Aorta (tissue), 5 donors: ENCODE measurements around the gene ZNF691. TPM values are rescaled to one million over a fixed set of nuclear protein-coding genes. Genes with fewer than 3 reads are reported as not detected.

Source experiments
- ATAC-seq: fragments of 200-7000 bp; cut with Tn5 transposase; one replicate; pipeline ENCODE4 v1.9.1; 2022; ENCODE audit warnings: moderate library complexity; ENCODE audit not compliant: low FRiP score
- DNase-seq, 2 donors: peaks; one replicate each; pipeline ENCODE4 v3.0.0-alpha.2; 2020
- H3K27ac ChIP-seq, 2 donors: one replicate each; pipeline ENCODE4 v1.5.1; 2013; ENCODE audit warnings: low read length in 2 of 2, mild to moderate bottlenecking in 2 of 2, moderate library complexity in 2 of 2, control low read depth in 1 of 2, inconsistent platforms in 1 of 2, low read depth in 1 of 2
- H3K27me3 ChIP-seq, 2 donors: one replicate each; pipeline ENCODE4 v1.6.1; 2013; ENCODE audit warnings: control low read depth in 1 of 2, low read length in 1 of 2, mild to moderate bottlenecking in 1 of 2, moderate library complexity in 1 of 2; ENCODE audit not compliant: insufficient read depth in 2 of 2, control insufficient read depth in 1 of 2
- H3K36me3 ChIP-seq, 2 donors: one replicate each; pipeline ENCODE4 v1.6.1; 2013; ENCODE audit warnings: control low read depth in 1 of 2, low read length in 1 of 2, mild to moderate bottlenecking in 1 of 2; ENCODE audit not compliant: insufficient read depth in 2 of 2, control insufficient read depth in 1 of 2
- H3K4me1 ChIP-seq, 2 donors: one replicate each; pipeline ENCODE4 v1.6.1; 2013; ENCODE audit warnings: low read length in 2 of 2, control low read depth in 1 of 2, mild to moderate bottlenecking in 1 of 2, moderate library complexity in 1 of 2; ENCODE audit not compliant: insufficient read depth in 2 of 2, control insufficient read depth in 1 of 2
- H3K4me3 ChIP-seq, 2 donors: one replicate each; pipeline ENCODE4 v1.5.1; 2013; ENCODE audit warnings: low read length in 2 of 2, control low read depth in 1 of 2, mild to moderate bottlenecking in 1 of 2
- H3K9me3 ChIP-seq: one replicate; pipeline ENCODE4 v1.6.1; 2013; ENCODE audit warnings: mild to moderate bottlenecking, low read length; ENCODE audit not compliant: control insufficient read depth
- WGBS, 2 donors: extraction: QIAGEN DNeasy Blood & Tissue Kit; methylation state at CpG; one replicate each; pipeline ENCODE4 v1.1.7; 2013; 5-methylcytosine and 5-hydroxymethylcytosine counted together
- intact Hi-C, 2 donors: fragments of 100-400 bp; cut with DNase I; formaldehyde crosslinking; loops; one replicate each; pipeline versions ENCODE4 v1.14.2 to v1.15.0; 2022
- polyA plus RNA-seq, 2 donors: library from polyadenylated mRNA; stranded (reverse); fragments of 200-250 nt; gene quantifications; one replicate each; pipeline ENCODE4 v1.2.3, GENCODE V29; 2013
- total RNA-seq, 2 donors: library from RNA; stranded (reverse); fragmentation: NEBNext Ultra II Directional; extraction: Animal tissue kit (Norgen Biotek cat#: 25700); gene quantifications; one replicate each; pipeline ENCODE4 v1.2.1, GENCODE V29; 2021
- donor health status: healthy with polysubstance abuse.
- donor health status: Bipolar disorder and iron deficiency.
- donor health status: DM: no; HTN: no; CAD: no.
- donor health status: DM: no; HTN: no; CAD: no.
- donor health status: DM: yes; HTN: yes; CAD: no.

The ZNF691 gene
- total and polyA plus RNA-seq, 4 donors = 5.4 to 10.4 (median 8.6) TPM

- DNase-seq (no peak), ATAC-seq (no peak)
- Histone ChIP-seq H3K36me3 (peaks cover 0 to 2% of the 10 kb centered on the region in 2 donors), H3K27me3 (no peaks in the 10 kb centered on the region), H3K4me3 (peak overlapping the region; percentile 83 to 98), H3K9me3 (no peaks in the 10 kb centered on the region), H3K27ac (peak overlapping the region in 1 of 2 donors; percentile 66), H3K4me1 (peaks cover 0 to 4% of the 10 kb centered on the region in 2 donors)
- 27 to 29% methylated on average over 7 of the region's 7 CpGs for WGBS, 2 donors
- intact Hi-C loops = loop anchor here in 1 of 2 donors (5.0 kb wide), 1 partner anchor 49 kb away; the partner anchor contains the start of genes C1orf50 and P3H1
Measured at GRCh38 chr1:42815941-42816584, 30.4 kb upstream of the ZNF691 start.

DNA sequence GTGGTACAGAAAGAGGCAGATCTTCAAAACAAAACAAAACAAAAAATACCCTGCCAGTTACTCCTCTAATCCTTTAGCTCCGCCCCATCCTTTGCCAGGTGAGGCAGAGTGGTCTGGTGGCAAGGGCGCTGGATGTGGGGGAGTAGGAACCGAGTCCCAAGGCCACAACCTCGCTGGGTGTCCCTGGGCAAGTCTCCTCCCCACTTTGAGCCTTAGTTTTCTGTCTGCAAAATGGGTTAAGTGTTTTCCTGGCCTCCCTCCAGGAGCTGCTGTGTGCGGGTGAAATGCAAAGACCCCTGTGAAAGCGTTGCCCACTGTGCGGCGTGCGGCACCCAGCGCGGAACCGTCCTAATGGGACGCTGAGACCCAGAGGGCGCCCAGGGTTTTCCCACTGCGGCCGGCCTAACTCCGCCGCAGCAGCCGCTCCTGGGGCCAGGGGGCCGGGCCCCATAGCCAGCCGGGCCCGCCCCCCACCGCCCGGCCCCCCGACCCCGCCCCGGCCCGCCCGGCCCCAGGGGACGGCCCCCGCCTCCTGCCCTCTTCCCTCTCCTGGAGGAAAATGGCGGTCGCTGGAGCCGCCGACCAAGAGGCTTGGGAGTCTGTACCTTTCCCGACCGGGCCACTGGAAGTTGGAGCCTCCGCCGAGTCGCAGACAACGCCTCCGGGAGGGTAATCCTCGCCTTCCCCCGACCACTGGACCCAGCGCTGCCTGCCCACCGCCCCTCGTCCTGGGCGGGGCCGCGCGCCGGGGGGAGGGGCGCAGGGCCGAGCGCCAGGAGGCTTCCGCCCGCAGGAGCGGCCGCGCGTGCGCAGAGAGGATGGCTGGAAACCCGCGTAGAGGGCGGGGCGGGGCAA lies 29.6 kb upstream of the ZNF691 start, which contains the start of the genes ERMAP and SVBP:
ERMAP (plus strand) TSS at position 538 of the 855 bp plus-strand sequence. CDS start 13,327 bp downstream, outside the sequence.
SVBP (minus strand) TSS at position 813 of the 855 bp plus-strand sequence. CDS start 853 bp downstream, outside the sequence.
- Histone ChIP-seq H3K27ac (peak within 1 kb of the TSS in 1 of 2 donors; percentile 96), H3K4me1 (peaks cover 0 to 4% of the 10 kb centered on the region in 2 donors), H3K9me3 (no peaks in the 10 kb centered on the region), H3K4me3 (peak within 1 kb of the TSS; percentile 83 to 98), H3K36me3 (peaks cover 0 to 2% of the 10 kb centered on the region in 2 donors), H3K27me3 (no peaks in the 10 kb centered on the region)
- intact Hi-C loops = loop anchor here in 1 of 2 donors (5.0 kb wide), 1 partner anchor 50 kb away; the partner anchor contains the start of genes C1orf50 and P3H1
- DNase-seq (peak; percentile 95 to 99), ATAC-seq (peak; percentile 99)
- WGBS, 2 donors = 0 to 1% methylated on average over 53 to 66 of the region's 66 CpGs

- intact Hi-C loops = loop anchor here in 1 of 2 donors (5.0 kb wide), 1 partner anchor 50 kb away; the partner anchor contains the start of genes C1orf50 and P3H1
- H3K27ac ChIP-seq = no peak overlapping the region
- H3K4me3 ChIP-seq = peak overlapping the region; percentile 83 to 98
- DNase-seq (no peak), ATAC-seq (no peak)
- peaks cover 0 to 2% of the 10 kb centered on the region in 2 donors for H3K36me3 ChIP-seq
- 1% methylated on average over 13 of the region's 13 CpGs for WGBS, 2 donors
- H3K27me3 ChIP-seq = no peaks in the 10 kb centered on the region
- peaks cover 0 to 4% of the 10 kb centered on the region in 2 donors for H3K4me1 ChIP-seq
- no peaks in the 10 kb centered on the region for H3K9me3 ChIP-seq
Measured at GRCh38 chr1:42817440-42817767, 29.0 kb upstream of the ZNF691 start.

GRCh38 chr1:42817976-42818375 lies 28.4 kb upstream of the ZNF691 start:
- WGBS, 2 donors = 95% methylated on average over 3 of the region's 3 CpGs
- peaks cover 0 to 4% of the 10 kb centered on the region in 2 donors for H3K4me1 ChIP-seq
- intact Hi-C loops = loop anchor here in 1 of 2 donors (5.0 kb wide), 1 partner anchor 51 kb away; the partner anchor contains the start of genes C1orf50 and P3H1
- H3K36me3 ChIP-seq = peaks cover 0 to 2% of the 10 kb centered on the region in 2 donors
- ATAC-seq = no peak
- no peaks in the 10 kb centered on the region for H3K9me3 ChIP-seq
- no peak overlapping the region for H3K4me3 ChIP-seq
- no peaks in the 10 kb centered on the region for H3K27me3 ChIP-seq
- H3K27ac ChIP-seq = no peak overlapping the region
- DNase-seq = no peak

DNA sequence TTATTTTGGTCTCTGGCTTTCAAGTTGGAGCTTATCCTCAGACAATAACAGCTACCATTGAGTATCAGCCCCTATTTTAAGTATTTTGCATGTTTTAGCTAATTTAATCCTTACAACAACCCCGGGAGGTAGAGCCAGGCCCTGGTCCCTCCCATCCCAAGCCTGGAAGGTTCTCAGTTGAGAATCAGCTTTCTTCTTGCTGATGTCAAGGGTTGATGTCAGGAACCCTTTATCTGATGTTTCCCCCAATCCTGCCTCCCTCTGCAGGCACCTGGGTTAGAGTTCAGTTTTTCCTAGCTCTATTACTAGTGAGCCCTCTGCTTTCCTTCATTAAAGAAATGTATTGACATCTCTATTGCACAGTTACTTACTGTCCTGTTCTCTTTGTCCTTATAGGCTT lies 25.6 kb upstream of the ZNF691 start:
- ATAC-seq (no peak), DNase-seq (no peak)
- 36 to 75% methylated on average over 1 of the region's 1 CpG for WGBS, 2 donors
- intact Hi-C loops = no loop called here
- peaks cover 0 to 4% of the 10 kb centered on the region in 2 donors for H3K4me1 ChIP-seq
- no peak overlapping the region for H3K27ac ChIP-seq
- no peaks in the 10 kb centered on the region for H3K27me3 ChIP-seq
- H3K36me3 ChIP-seq = no peaks in the 10 kb centered on the region
- no peak overlapping the region for H3K4me3 ChIP-seq
- H3K9me3 ChIP-seq = no peaks in the 10 kb centered on the region

DNA sequence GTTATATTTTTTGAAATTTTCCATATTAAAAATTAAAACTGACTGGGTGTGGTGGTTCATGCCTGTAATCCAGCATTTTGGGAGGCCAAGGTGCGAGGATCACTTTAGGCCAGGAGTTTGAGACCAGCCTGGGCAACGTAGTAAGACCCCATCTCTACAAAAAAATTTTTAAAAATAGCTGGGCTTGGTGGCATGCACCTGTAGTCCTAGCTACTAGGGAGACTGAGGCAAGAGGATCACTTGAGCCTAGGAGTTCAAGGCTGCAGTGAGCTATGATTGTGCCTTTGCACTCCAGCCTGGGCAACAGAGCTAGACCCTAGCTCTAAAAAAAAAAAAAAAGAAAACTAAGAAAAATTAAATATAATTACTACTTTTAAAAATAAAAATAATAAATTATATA lies 24.7 kb upstream of the ZNF691 start:
- Histone ChIP-seq H3K27me3 (no peaks in the 10 kb centered on the region), H3K4me1 (no peaks in the 10 kb centered on the region), H3K9me3 (no peaks in the 10 kb centered on the region), H3K36me3 (no peaks in the 10 kb centered on the region), H3K4me3 (no peak overlapping the region), H3K27ac (no peak overlapping the region)
- intact Hi-C loops = no loop called here
- WGBS, 2 donors = 93 to 98% methylated on average over 2 of the region's 2 CpGs
- ATAC-seq (no peak), DNase-seq (no peak)

- 59 to 63% methylated on average over 2 of the region's 2 CpGs for WGBS, 2 donors
- no peak overlapping the region for H3K27ac ChIP-seq
- intact Hi-C loops = no loop called here
- no peaks in the 10 kb centered on the region for H3K36me3 ChIP-seq
- DNase-seq (no peak), ATAC-seq (no peak)
- no peaks in the 10 kb centered on the region for H3K27me3 ChIP-seq
- H3K4me1 ChIP-seq = no peaks in the 10 kb centered on the region
- H3K9me3 ChIP-seq = no peaks in the 10 kb centered on the region
- no peak overlapping the region for H3K4me3 ChIP-seq
Measured at GRCh38 chr1:42822800-42823392, 23.5 kb upstream of the ZNF691 start.

- 95 to 96% methylated on average over 4 of the region's 4 CpGs for WGBS, 2 donors
- H3K9me3 ChIP-seq = no peaks in the 10 kb centered on the region
- no peaks in the 10 kb centered on the region for H3K4me1 ChIP-seq
- no peaks in the 10 kb centered on the region for H3K36me3 ChIP-seq
- H3K27me3 ChIP-seq = no peaks in the 10 kb centered on the region
- ATAC-seq (no peak), DNase-seq (no peak)
- no peak overlapping the region for H3K27ac ChIP-seq
- intact Hi-C loops = no loop called here
- no peak overlapping the region for H3K4me3 ChIP-seq
Measured at GRCh38 chr1:42824481-42825035, 21.9 kb upstream of the ZNF691 start.
